GM10266 (cell line): Measurements from ENCODE around the gene SLC17A8.

Experiments used
- DNase-seq: peaks from one replicate; pipeline ENCODE4 v3.0.0; 2012; ENCODE audit errors: extremely low spot score
- CTCF ChIP-seq: IDR thresholded peaks from 2 replicates; pipeline ENCODE4 v1.5.1; 2012; ENCODE audit warnings: mild to moderate bottlenecking, low read depth; ENCODE audit not compliant: control insufficient read depth, insufficient read depth; ENCODE audit errors: missing control alignments

The SLC17A8 gene

GRCh38 chr12:100383586-100384558 lies 27.0 kb downstream of the SLC17A8 start:
- no peak for TF ChIP-seq CTCF
- no peak for DNase-seq

- no peak for TF ChIP-seq CTCF
Measured at GRCh38 chr12:100384559-100384935, 27.7 kb downstream of the SLC17A8 start.

GRCh38 chr12:100388382-100388781 lies 31.5 kb downstream of the SLC17A8 start:
- TF ChIP-seq CTCF: no peak
- no peak for DNase-seq

More at GRCh38 chr12:100384559-100384935, 27.7 kb downstream of the SLC17A8 start:
- DNase-seq: no peak

GRCh38 chr12:100391856-100392255 lies 35.0 kb downstream of the SLC17A8 start:
- DNase-seq: no peak
- TF ChIP-seq CTCF: peak; percentile 13

DNA sequence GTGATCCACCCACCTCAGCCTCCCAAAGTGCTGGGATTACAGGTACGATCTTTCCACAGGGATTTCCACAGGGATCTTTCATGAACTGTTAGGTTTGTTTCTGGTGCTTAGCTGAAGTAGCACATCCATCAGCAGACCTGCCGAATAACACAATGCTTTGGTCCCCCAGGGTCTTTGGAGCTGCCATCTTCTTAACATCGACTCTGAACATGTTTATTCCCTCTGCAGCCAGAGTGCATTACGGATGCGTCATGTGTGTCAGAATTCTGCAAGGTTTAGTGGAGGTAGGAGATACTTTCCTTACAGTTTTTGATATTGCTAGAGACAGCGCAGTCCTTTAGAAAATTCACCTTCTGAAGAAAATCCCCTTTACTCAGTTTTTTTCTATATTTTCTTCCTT lies 36.3 kb downstream of the SLC17A8 start:
- TF ChIP-seq CTCF: no peak
- no peak for DNase-seq

GRCh38 chr12:100395811-100396210 lies 38.9 kb downstream of the SLC17A8 start:
- TF ChIP-seq CTCF: no peak
- no peak for DNase-seq

DNA sequence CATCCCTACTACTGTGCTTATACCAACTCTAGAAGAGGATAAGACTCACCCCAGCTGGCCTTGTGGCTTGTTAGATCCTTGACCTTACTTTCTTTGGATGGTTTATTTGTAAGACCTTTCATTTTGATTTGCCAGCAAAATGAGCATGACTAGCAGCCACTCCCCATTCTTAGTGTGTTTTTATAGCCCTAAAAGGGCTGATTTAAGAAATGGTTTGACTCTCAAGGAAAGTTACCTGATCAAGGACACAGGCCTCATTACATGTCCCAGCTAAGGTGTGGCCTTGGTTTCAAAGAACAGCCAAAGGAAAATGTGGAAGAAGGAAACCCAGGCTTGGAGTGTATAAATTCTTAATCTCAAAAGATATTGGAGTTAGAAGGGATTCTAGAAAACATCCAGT lies 41.4 kb downstream of the SLC17A8 start:
- no peak for DNase-seq
- no peak for TF ChIP-seq CTCF
